Measurements from ENCODE around the gene APLN.

Gene APLN

DNA sequence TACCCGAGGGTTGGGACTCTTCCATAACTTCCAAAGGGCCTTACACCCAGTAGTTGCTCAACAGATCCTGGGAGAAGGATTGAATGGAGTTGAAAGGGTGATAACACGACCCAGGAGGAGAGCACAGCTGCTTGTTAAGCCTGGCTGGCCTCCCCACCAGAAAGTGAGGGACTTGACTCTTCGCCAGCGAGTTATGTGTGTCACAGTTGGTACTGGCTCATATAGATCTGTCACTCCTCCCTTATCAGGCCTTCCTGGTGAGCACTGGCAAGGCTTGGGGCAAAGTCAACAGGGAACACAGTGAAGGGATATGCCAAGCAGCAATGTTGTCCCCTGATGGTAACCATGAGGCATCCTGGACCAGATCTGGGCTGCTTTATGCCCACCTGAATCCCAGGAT is 35.8 kb downstream of the APLN start:
- Histone ChIP-seq H4K5ac (ENCODE audit: low read length) (no peak overlapping the region), H3K27me3 (ENCODE audit: insufficient read depth, low read length, poor library complexity) (no peaks in the 10 kb centered on the region), H3K18ac (ENCODE audit: low read length) (no peak overlapping the region), H3K4me3 (ENCODE audit: low read length) (no peak overlapping the region), H4K8ac (ENCODE audit: low read depth, low read length) (no peak overlapping the region), H3K27ac (ENCODE audit: low read depth, low read length) (no peak overlapping the region), H3K9ac (ENCODE audit: low read length) (no peak overlapping the region), H3K36me3 (ENCODE audit: control insufficient read depth, insufficient read depth, low read length) (no peaks in the 10 kb centered on the region), H2BK5ac (ENCODE audit: low read length) (no peak overlapping the region), H3K4ac (ENCODE audit: low read depth, low read length) (no peak overlapping the region), H3K79me2 (ENCODE audit: control insufficient read depth, insufficient read depth, low read length) (no peaks in the 10 kb centered on the region), H2BK15ac (replicated peaks; ENCODE audit: low read depth) (no peak overlapping the region), H2AK5ac (ENCODE audit: low read length) (no peak overlapping the region), H3K4me1 (ENCODE audit: control insufficient read depth, low read depth, low read length) (no peaks in the 10 kb centered on the region), H3K79me1 (ENCODE audit: low read length) (no peaks in the 10 kb centered on the region), H3K56ac (ENCODE audit: low read length) (no peak overlapping the region), H2BK120ac (ENCODE audit: low read depth, low read length) (no peak overlapping the region), H3K23ac (ENCODE audit: low read length) (no peak overlapping the region), H3K4me2 (ENCODE audit: low read length) (no peak overlapping the region)
- WGBS (ENCODE audit: extremely low coverage, insufficient coverage, low lambda C conversion rate), result no CpG with 5 or more reads among the region's 4 CpGs
- DNase-seq, result no peak

DNA sequence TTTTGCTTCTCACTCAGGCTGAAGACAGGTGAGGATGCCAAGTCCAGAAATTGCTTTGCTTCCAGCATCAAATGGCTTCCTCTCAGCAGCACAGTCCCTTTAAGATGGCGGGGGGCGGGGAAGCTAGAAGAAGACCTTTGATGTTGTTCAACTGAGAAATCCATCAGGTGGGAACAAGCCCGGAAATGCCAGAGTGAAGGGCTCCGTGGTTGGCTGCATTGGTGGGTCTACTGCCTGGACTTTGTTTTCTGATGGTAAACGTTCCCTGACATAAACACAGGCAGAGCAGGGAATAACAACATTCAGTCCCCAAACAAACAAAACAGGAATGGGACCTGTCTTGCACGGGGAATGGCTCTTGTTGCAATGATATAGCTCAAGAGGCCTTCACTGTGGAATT is 37.3 kb downstream of the APLN start:
- Histone ChIP-seq H4K8ac (ENCODE audit: low read depth, low read length) (no peak overlapping the region), H3K4me1 (ENCODE audit: control insufficient read depth, low read depth, low read length) (no peaks in the 10 kb centered on the region), H3K9ac (ENCODE audit: low read length) (no peak overlapping the region), H3K56ac (ENCODE audit: low read length) (no peak overlapping the region), H3K4ac (ENCODE audit: low read depth, low read length) (no peak overlapping the region), H3K79me2 (ENCODE audit: control insufficient read depth, insufficient read depth, low read length) (no peaks in the 10 kb centered on the region), H2BK120ac (ENCODE audit: low read depth, low read length) (no peak overlapping the region), H3K4me3 (ENCODE audit: low read length) (no peak overlapping the region), H3K36me3 (ENCODE audit: control insufficient read depth, insufficient read depth, low read length) (no peaks in the 10 kb centered on the region), H2BK5ac (ENCODE audit: low read length) (no peak overlapping the region), H2AK5ac (ENCODE audit: low read length) (no peak overlapping the region), H3K27me3 (ENCODE audit: insufficient read depth, low read length, poor library complexity) (no peaks in the 10 kb centered on the region), H3K23ac (ENCODE audit: low read length) (no peak overlapping the region), H3K18ac (ENCODE audit: low read length) (no peak overlapping the region), H3K4me2 (ENCODE audit: low read length) (no peak overlapping the region), H3K27ac (ENCODE audit: low read depth, low read length) (no peak overlapping the region), H4K5ac (ENCODE audit: low read length) (no peak overlapping the region), H3K79me1 (ENCODE audit: low read length) (no peaks in the 10 kb centered on the region), H2BK15ac (replicated peaks; ENCODE audit: low read depth) (no peak overlapping the region)
- no peak for DNase-seq
- no CpG with 5 or more reads among the region's 6 CpGs for WGBS (ENCODE audit: extremely low coverage, insufficient coverage, low lambda C conversion rate)

DNA sequence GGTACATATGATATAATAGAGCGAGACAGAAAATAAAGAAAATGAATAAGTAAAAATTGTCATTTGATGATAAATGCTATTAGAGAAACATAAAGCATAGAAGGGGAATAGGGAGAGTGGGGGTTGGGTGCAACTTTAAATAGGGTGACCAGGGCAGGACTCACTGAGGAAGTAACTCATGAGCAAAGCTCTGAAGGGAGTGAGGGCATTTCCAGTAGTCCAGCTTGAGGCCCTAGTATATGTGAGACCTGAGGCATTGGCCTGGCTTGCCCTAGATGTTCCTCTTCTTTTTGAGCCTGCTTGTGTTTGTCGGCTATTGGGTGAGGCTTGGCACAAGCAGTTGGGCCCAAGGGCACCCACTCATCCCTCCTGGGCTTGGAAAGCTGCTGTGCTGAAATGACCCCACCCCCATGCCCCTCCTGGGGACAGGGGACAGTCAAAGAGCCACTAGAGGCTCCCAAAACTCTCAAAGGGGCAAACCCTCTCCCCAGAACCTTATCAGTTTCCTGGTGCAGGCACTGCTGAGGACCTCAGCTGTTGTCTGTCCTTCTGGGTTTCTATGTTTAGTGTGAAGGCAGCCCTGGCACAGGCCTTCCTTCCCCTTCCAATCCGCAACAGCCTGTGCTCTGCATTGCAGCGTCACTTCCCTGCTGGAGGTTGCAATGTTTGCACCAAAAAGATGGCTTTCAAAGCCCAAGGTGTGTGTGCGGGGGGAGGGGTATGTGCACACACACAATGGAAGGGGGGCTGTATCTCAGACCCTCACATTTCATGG is 40.1 kb downstream of the APLN start:
- Histone ChIP-seq H4K5ac (ENCODE audit: low read length) (no peak overlapping the region), H3K4me2 (ENCODE audit: low read length) (no peak overlapping the region), H4K8ac (ENCODE audit: low read depth, low read length) (no peak overlapping the region), H3K56ac (ENCODE audit: low read length) (no peak overlapping the region), H3K79me1 (ENCODE audit: low read length) (no peaks in the 10 kb centered on the region), H2BK120ac (ENCODE audit: low read depth, low read length) (no peak overlapping the region), H3K18ac (ENCODE audit: low read length) (no peak overlapping the region), H3K4me3 (ENCODE audit: low read length) (no peak overlapping the region), H3K79me2 (ENCODE audit: control insufficient read depth, insufficient read depth, low read length) (no peaks in the 10 kb centered on the region), H3K4me1 (ENCODE audit: control insufficient read depth, low read depth, low read length) (no peaks in the 10 kb centered on the region), H3K23ac (ENCODE audit: low read length) (no peak overlapping the region), H2BK15ac (replicated peaks; ENCODE audit: low read depth) (no peak overlapping the region), H3K4ac (ENCODE audit: low read depth, low read length) (no peak overlapping the region), H3K27me3 (ENCODE audit: insufficient read depth, low read length, poor library complexity) (no peaks in the 10 kb centered on the region), H3K36me3 (ENCODE audit: control insufficient read depth, insufficient read depth, low read length) (no peaks in the 10 kb centered on the region), H2BK5ac (ENCODE audit: low read length) (no peak overlapping the region), H2AK5ac (ENCODE audit: low read length) (no peak overlapping the region), H3K9ac (ENCODE audit: low read length) (no peak overlapping the region), H3K27ac (ENCODE audit: low read depth, low read length) (no peak overlapping the region)
- no CpG with 5 or more reads among the region's 5 CpGs for WGBS (ENCODE audit: extremely low coverage, insufficient coverage, low lambda C conversion rate)
- DNase-seq, result no peak

DNA sequence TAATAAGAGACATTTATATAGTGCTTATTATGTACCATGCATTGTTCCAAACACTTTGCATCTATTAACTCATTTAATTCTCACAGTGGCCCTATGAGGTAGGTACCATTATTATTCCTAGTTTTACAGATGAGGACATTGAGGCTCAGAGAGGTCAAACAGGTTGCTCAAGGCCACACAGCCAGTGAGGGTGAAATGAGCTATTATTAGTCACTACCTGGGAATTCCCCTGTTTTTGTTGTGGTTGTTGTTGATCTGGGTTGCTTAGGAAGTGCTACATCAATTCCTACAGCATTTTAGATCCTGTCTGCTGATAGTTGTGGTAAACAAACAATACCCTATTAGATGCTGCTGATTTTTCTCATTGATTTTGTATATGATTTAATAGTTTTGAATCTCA is 41.2 kb downstream of the APLN start:
- H3K4ac ChIP-seq (ENCODE audit: low read depth, low read length), result no peak overlapping the region
- no peaks in the 10 kb centered on the region for H3K36me3 ChIP-seq (ENCODE audit: control insufficient read depth, insufficient read depth, low read length)
- H3K4me2 ChIP-seq (ENCODE audit: low read length), result no peak overlapping the region
- no peak overlapping the region for H3K56ac ChIP-seq (ENCODE audit: low read length)
- H3K23ac ChIP-seq (ENCODE audit: low read length), result no peak overlapping the region
- H2BK120ac ChIP-seq (ENCODE audit: low read depth, low read length), result no peak overlapping the region
- peak; percentile 59 for DNase-seq
- H2AK5ac ChIP-seq (ENCODE audit: low read length), result no peak overlapping the region
- no peak overlapping the region for H4K8ac ChIP-seq (ENCODE audit: low read depth, low read length)
- no peak overlapping the region for H2BK5ac ChIP-seq (ENCODE audit: low read length)
- H3K27me3 ChIP-seq (ENCODE audit: insufficient read depth, low read length, poor library complexity), result no peaks in the 10 kb centered on the region
- H4K5ac ChIP-seq (ENCODE audit: low read length), result no peak overlapping the region
- H3K18ac ChIP-seq (ENCODE audit: low read length), result no peak overlapping the region
- H3K4me1 ChIP-seq (ENCODE audit: control insufficient read depth, low read depth, low read length), result no peaks in the 10 kb centered on the region
- no peak overlapping the region for H3K4me3 ChIP-seq (ENCODE audit: low read length)
- H2BK15ac ChIP-seq (replicated peaks; ENCODE audit: low read depth), result no peak overlapping the region
- H3K9ac ChIP-seq (ENCODE audit: low read length), result no peak overlapping the region
- H3K79me2 ChIP-seq (ENCODE audit: control insufficient read depth, insufficient read depth, low read length), result no peaks in the 10 kb centered on the region
- no peaks in the 10 kb centered on the region for H3K79me1 ChIP-seq (ENCODE audit: low read length)
- H3K27ac ChIP-seq (ENCODE audit: low read depth, low read length), result no peak overlapping the region

DNA sequence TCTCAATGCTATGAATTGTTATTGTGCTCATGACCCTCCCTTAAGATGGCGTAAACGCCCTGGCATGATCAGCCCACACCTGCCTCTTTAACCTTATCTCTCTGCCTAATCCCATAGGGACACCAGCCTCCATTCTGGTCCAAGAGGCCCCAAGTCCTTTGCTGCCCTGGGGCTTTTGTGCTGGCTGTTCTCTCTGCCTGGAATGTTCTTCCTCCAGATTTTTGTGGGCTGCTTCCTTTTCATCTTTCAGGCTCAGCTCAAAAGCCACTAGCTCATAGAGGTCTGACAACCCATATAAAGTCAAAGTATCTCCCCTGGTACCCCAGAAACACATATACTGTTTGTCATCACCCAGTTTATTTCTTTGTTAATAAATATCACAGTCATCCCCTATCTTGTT is 42.4 kb downstream of the APLN start:
- no peaks in the 10 kb centered on the region for H3K79me2 ChIP-seq (ENCODE audit: control insufficient read depth, insufficient read depth, low read length)
- H2BK120ac ChIP-seq (ENCODE audit: low read depth, low read length), result no peak overlapping the region
- no peaks in the 10 kb centered on the region for H3K27me3 ChIP-seq (ENCODE audit: insufficient read depth, low read length, poor library complexity)
- H3K27ac ChIP-seq (ENCODE audit: low read depth, low read length), result no peak overlapping the region
- no peak overlapping the region for H4K5ac ChIP-seq (ENCODE audit: low read length)
- H3K4me2 ChIP-seq (ENCODE audit: low read length), result no peak overlapping the region
- H3K9ac ChIP-seq (ENCODE audit: low read length), result no peak overlapping the region
- no peak overlapping the region for H3K18ac ChIP-seq (ENCODE audit: low read length)
- H3K79me1 ChIP-seq (ENCODE audit: low read length), result no peaks in the 10 kb centered on the region
- DNase-seq, result peak; percentile 19
- H3K56ac ChIP-seq (ENCODE audit: low read length), result no peak overlapping the region
- no peak overlapping the region for H4K8ac ChIP-seq (ENCODE audit: low read depth, low read length)
- no peak overlapping the region for H3K4ac ChIP-seq (ENCODE audit: low read depth, low read length)
- no peak overlapping the region for H3K4me3 ChIP-seq (ENCODE audit: low read length)
- no peak overlapping the region for H3K23ac ChIP-seq (ENCODE audit: low read length)
- H2AK5ac ChIP-seq (ENCODE audit: low read length), result no peak overlapping the region
- H3K36me3 ChIP-seq (ENCODE audit: control insufficient read depth, insufficient read depth, low read length), result no peaks in the 10 kb centered on the region
- H2BK5ac ChIP-seq (ENCODE audit: low read length), result no peak overlapping the region
- no CpG with 5 or more reads among the region's 2 CpGs for WGBS (ENCODE audit: extremely low coverage, insufficient coverage, low lambda C conversion rate)
- no peaks in the 10 kb centered on the region for H3K4me1 ChIP-seq (ENCODE audit: control insufficient read depth, low read depth, low read length)
- no peak overlapping the region for H2BK15ac ChIP-seq (replicated peaks; ENCODE audit: low read depth)

DNA sequence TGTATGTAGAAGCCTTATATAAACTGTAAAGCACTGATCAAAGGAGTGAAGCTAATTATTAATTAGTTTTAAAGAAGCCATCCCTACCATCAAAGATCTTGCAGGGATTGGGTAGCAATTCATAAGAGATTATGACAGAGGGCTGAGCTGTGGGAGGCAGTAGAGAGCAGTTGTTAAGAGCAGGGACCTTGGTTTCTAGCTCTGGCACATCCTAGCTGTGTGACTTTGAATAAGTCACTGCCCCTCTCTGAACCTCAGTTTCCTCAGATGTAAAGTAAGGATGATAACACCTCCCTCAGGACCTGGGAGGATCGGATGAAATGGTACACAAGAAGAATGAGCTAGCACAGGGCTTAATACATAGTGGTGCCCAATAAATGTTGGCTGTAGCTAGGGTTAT is 45.4 kb downstream of the APLN start:
- no peaks in the 10 kb centered on the region for H3K27me3 ChIP-seq (ENCODE audit: insufficient read depth, low read length, poor library complexity)
- no peaks in the 10 kb centered on the region for H3K79me1 ChIP-seq (ENCODE audit: low read length)
- H2BK120ac ChIP-seq (ENCODE audit: low read depth, low read length), result no peak overlapping the region
- H3K9ac ChIP-seq (ENCODE audit: low read length), result no peak overlapping the region
- no peak overlapping the region for H4K8ac ChIP-seq (ENCODE audit: low read depth, low read length)
- no peaks in the 10 kb centered on the region for H3K4me1 ChIP-seq (ENCODE audit: control insufficient read depth, low read depth, low read length)
- no peak overlapping the region for H3K56ac ChIP-seq (ENCODE audit: low read length)
- no peak overlapping the region for H4K5ac ChIP-seq (ENCODE audit: low read length)
- no peak overlapping the region for H3K4me2 ChIP-seq (ENCODE audit: low read length)
- no peak overlapping the region for H3K23ac ChIP-seq (ENCODE audit: low read length)
- no CpG with 5 or more reads among the region's 1 CpG for WGBS (ENCODE audit: extremely low coverage, insufficient coverage, low lambda C conversion rate)
- no peak overlapping the region for H2AK5ac ChIP-seq (ENCODE audit: low read length)
- peak; percentile 13 for DNase-seq
- no peaks in the 10 kb centered on the region for H3K79me2 ChIP-seq (ENCODE audit: control insufficient read depth, insufficient read depth, low read length)
- no peak overlapping the region for H2BK5ac ChIP-seq (ENCODE audit: low read length)
- no peak overlapping the region for H2BK15ac ChIP-seq (replicated peaks; ENCODE audit: low read depth)
- no peak overlapping the region for H3K4ac ChIP-seq (ENCODE audit: low read depth, low read length)
- no peak overlapping the region for H3K18ac ChIP-seq (ENCODE audit: low read length)
- no peaks in the 10 kb centered on the region for H3K36me3 ChIP-seq (ENCODE audit: control insufficient read depth, insufficient read depth, low read length)
- H3K27ac ChIP-seq (ENCODE audit: low read depth, low read length), result no peak overlapping the region
- H3K4me3 ChIP-seq (ENCODE audit: low read length), result no peak overlapping the region

Measured in mesendoderm (in vitro differentiated cells).